Neural cell (in vitro differentiated cells): ENCODE measurements around the gene MAML2. TPM values are rescaled to one million over a fixed set of nuclear protein-coding genes. Genes with fewer than 3 reads are reported as not detected.
"Not testable (repeated sequence)": the region's sequence is repeated elsewhere in the genome, so short reads cannot be mapped to it uniquely, and the experiment has no call there.

ENCODE experiments used
- H2AFZ ChIP-seq: fragments of 200-600, 300-800 bp; sonication (generic), shearing (Covaris generic); 2 replicates; pipeline ENCODE4 v1.6.0; 2014; ENCODE audit warnings: low read depth, mild to moderate bottlenecking, antibody characterized with exemption, low read length, moderate library complexity
- H3F3A ChIP-seq: fragments of 200-600 bp; shearing (Covaris generic); 2 replicates; pipeline ENCODE4 v1.6.1; 2016; ENCODE audit warnings: mild to moderate bottlenecking, moderate library complexity, mixed read lengths, antibody characterized with exemption, low read length; ENCODE audit not compliant: insufficient read depth, poor library complexity, severe bottlenecking
- H3K27ac ChIP-seq: fragments of 200-600, 300-800 bp; sonication (generic), shearing (Covaris generic); 2 replicates; pipeline ENCODE4 v1.5.1; 2014; ENCODE audit warnings: mild to moderate bottlenecking, low read length, moderate library complexity
- H3K27me3 ChIP-seq: fragments of 300-800, 200-600 bp; sonication (generic), shearing (Covaris generic); 2 replicates; pipeline ENCODE4 v1.6.0; 2014; ENCODE audit warnings: mild to moderate bottlenecking, low read depth, low read length, moderate library complexity; ENCODE audit not compliant: insufficient read depth
- H3K36me3 ChIP-seq: fragments of 300-800, 200-600 bp; sonication (generic), shearing (Covaris generic); 2 replicates; pipeline ENCODE4 v1.5.1; 2014; ENCODE audit warnings: mild to moderate bottlenecking, antibody characterized with exemption, low read length, moderate library complexity; ENCODE audit not compliant: insufficient read depth
- H3K4me2 ChIP-seq: fragments of 300-800, 200-600 bp; sonication (generic), shearing (Covaris generic); 2 replicates; pipeline ENCODE4 v1.6.0; 2014; ENCODE audit warnings: mild to moderate bottlenecking, low read length
- H3K4me3 ChIP-seq: fragments of 300-800, 200-600 bp; sonication (generic), shearing (Covaris generic); 2 replicates; pipeline ENCODE4 v1.5.1; 2014; ENCODE audit warnings: mild to moderate bottlenecking, low read length, moderate library complexity
- H3K79me2 ChIP-seq: fragments of 200-600 bp; shearing (Covaris generic); replicated peaks from 2 replicates; pipeline ENCODE4 v1.6.0; 2014; ENCODE audit warnings: mild to moderate bottlenecking, low read length, moderate library complexity; ENCODE audit not compliant: insufficient read depth
- H3K9ac ChIP-seq: fragments of 300-800, 200-600 bp; sonication (generic), shearing (Covaris generic); 2 replicates; pipeline ENCODE4 v1.6.1; 2016; ENCODE audit warnings: mild to moderate bottlenecking, low read length, mixed read lengths
- H3K9me2 ChIP-seq: fragments of 200-600 bp; shearing (Covaris generic); 2 replicates; pipeline ENCODE4 v1.6.1; 2016; ENCODE audit warnings: mild to moderate bottlenecking, low read length, mixed read lengths; ENCODE audit not compliant: insufficient read depth
- H3K9me3 ChIP-seq: fragments of 200-600, 300-800 bp; sonication (generic), shearing (Covaris generic); 2 replicates; pipeline ENCODE4 v1.6.1; 2016; ENCODE audit warnings: mild to moderate bottlenecking, mixed run types, low read length, moderate library complexity, mixed read lengths
- H4K20me1 ChIP-seq: fragments of 200-600 bp; shearing (Covaris generic); 2 replicates; pipeline ENCODE4 v1.6.1; 2016; ENCODE audit warnings: mild to moderate bottlenecking, mixed run types; ENCODE audit not compliant: insufficient read depth
- CTCF ChIP-seq: fragments of 450-650 bp; IDR thresholded peaks from 2 replicates; pipeline ENCODE4 v1.5.1; 2014; ENCODE audit warnings: antibody characterized with exemption, mild to moderate bottlenecking, moderate library complexity; ENCODE audit not compliant: poor library complexity, severe bottlenecking
- EP300 ChIP-seq: fragments of 450-650 bp; conservative IDR thresholded peaks from 2 replicates; pipeline ENCODE4 v1.6.1; 2014; ENCODE audit warnings: antibody characterized with exemption, mild to moderate bottlenecking, moderate library complexity; ENCODE audit not compliant: poor library complexity, severe bottlenecking
- EZH2 ChIP-seq: fragments of 200-600, 300-800 bp; shearing (Covaris generic), sonication (generic); IDR thresholded peaks from 2 replicates; pipeline ENCODE4 v1.6.1; 2014; ENCODE audit warnings: antibody characterized with exemption, low read length, borderline replicate concordance, mild to moderate bottlenecking; ENCODE audit not compliant: insufficient read depth, poor library complexity, severe bottlenecking
- MXI1 ChIP-seq: fragments of 450-650 bp; conservative IDR thresholded peaks from 2 replicates; pipeline ENCODE4 v1.6.1; 2014; ENCODE audit warnings: antibody characterized with exemption, mild to moderate bottlenecking; ENCODE audit not compliant: poor library complexity, severe bottlenecking
- POLR2AphosphoS5 ChIP-seq: IDR thresholded peaks from 2 replicates; pipeline ENCODE4 v1.6.1; 2012
- RAD21 ChIP-seq: fragments of 450-650 bp; conservative IDR thresholded peaks from 2 replicates; pipeline ENCODE4 v1.6.1; 2014; ENCODE audit warnings: antibody characterized with exemption, mild to moderate bottlenecking, moderate library complexity
- REST ChIP-seq: IDR thresholded peaks from 2 replicates; pipeline ENCODE4 v1.6.1; 2012; ENCODE audit warnings: borderline replicate concordance
- SMC3 ChIP-seq: fragments of 450-650 bp; conservative IDR thresholded peaks from 2 replicates; pipeline ENCODE4 v1.6.1; 2014; ENCODE audit warnings: antibody characterized with exemption, mild to moderate bottlenecking, moderate library complexity; ENCODE audit not compliant: poor library complexity
- TAF1 ChIP-seq: IDR thresholded peaks from 2 replicates; pipeline ENCODE4 v1.6.1; 2012; ENCODE audit warnings: low read depth
- polyA plus RNA-seq: library from polyadenylated mRNA; depleted of rRNA; stranded (reverse); fragments of >200 nt; gene quantifications from 2 replicates; pipeline ENCODE4 v1.2.3, GENCODE V29; 2014

MAML2 gene
- polyA plus RNA-seq, 1 donor from 2014 or later: 3.6 TPM

GRCh38 chr11:96287822-96288439, 55.1 kb downstream of the MAML2 start:
- Histone ChIP-seq H2AFZ (no peak overlapping the region), H3F3A (no peaks in the 10 kb centered on the region), H3K9ac (no peak overlapping the region), H3K79me2 (peaks cover 3% of the 10 kb centered on the region), H3K27me3 (no peaks in the 10 kb centered on the region), H3K27ac (no peak overlapping the region), H3K9me3 (no peaks in the 10 kb centered on the region), H3K4me3 (no peak overlapping the region), H3K36me3 (no peaks in the 10 kb centered on the region), H4K20me1 (no peaks in the 10 kb centered on the region), H3K4me2 (no peak overlapping the region), H3K9me2 (no peaks in the 10 kb centered on the region)
- TF ChIP-seq TAF1 (no peak), MXI1 (no peak), REST (no peak), SMC3 (no peak), CTCF (no peak), EP300 (no peak), RAD21 (no peak), EZH2 (no peak), POLR2AphosphoS5 (no peak)

- not testable (repeated sequence) for H3K27ac ChIP-seq, H3K9ac ChIP-seq, H3K36me3 ChIP-seq, H3K27me3 ChIP-seq, H3K4me2 ChIP-seq, H2AFZ ChIP-seq, H3K9me2 ChIP-seq, H4K20me1 ChIP-seq, H3K9me3 ChIP-seq, H3K4me3 ChIP-seq, H3K79me2 ChIP-seq, H3F3A ChIP-seq
Measured at GRCh38 chr11:96285985-96286384, 57.0 kb downstream of the MAML2 start.

GRCh38 chr11:96284917-96285316, 58.1 kb downstream of the MAML2 start:
- H3K4me3 ChIP-seq: no peak overlapping the region
- H3F3A ChIP-seq: no peaks in the 10 kb centered on the region
- H3K27me3 ChIP-seq: no peaks in the 10 kb centered on the region
- H4K20me1 ChIP-seq: no peaks in the 10 kb centered on the region
- H3K9me2 ChIP-seq: no peaks in the 10 kb centered on the region
- no peak overlapping the region for H3K27ac ChIP-seq
- no peak overlapping the region for H3K9ac ChIP-seq
- TF ChIP-seq MXI1 (no peak), CTCF (no peak), REST (no peak), RAD21 (no peak), TAF1 (no peak), POLR2AphosphoS5 (no peak), EZH2 (no peak), EP300 (no peak), SMC3 (no peak)
- no peaks in the 10 kb centered on the region for H3K79me2 ChIP-seq
- no peak overlapping the region for H3K4me2 ChIP-seq
- no peak overlapping the region for H2AFZ ChIP-seq
- H3K36me3 ChIP-seq: no peaks in the 10 kb centered on the region
- H3K9me3 ChIP-seq: no peaks in the 10 kb centered on the region
